GM19351 (cell line): ENCODE measurements around the gene PTDSS2.
"Not testable (repeated sequence)": the region's sequence is repeated elsewhere in the genome, so short reads cannot be mapped to it uniquely, and the experiment has no call there.

Experiments
- ATAC-seq: cut with Tn5 transposase; IDR thresholded peaks from one replicate; pipeline ENCODE4 v1.9.1; 2021; ENCODE audit warnings: mild to moderate bottlenecking, moderate library complexity; ENCODE audit not compliant: unreplicated experiment

PTDSS2 gene

DNA sequence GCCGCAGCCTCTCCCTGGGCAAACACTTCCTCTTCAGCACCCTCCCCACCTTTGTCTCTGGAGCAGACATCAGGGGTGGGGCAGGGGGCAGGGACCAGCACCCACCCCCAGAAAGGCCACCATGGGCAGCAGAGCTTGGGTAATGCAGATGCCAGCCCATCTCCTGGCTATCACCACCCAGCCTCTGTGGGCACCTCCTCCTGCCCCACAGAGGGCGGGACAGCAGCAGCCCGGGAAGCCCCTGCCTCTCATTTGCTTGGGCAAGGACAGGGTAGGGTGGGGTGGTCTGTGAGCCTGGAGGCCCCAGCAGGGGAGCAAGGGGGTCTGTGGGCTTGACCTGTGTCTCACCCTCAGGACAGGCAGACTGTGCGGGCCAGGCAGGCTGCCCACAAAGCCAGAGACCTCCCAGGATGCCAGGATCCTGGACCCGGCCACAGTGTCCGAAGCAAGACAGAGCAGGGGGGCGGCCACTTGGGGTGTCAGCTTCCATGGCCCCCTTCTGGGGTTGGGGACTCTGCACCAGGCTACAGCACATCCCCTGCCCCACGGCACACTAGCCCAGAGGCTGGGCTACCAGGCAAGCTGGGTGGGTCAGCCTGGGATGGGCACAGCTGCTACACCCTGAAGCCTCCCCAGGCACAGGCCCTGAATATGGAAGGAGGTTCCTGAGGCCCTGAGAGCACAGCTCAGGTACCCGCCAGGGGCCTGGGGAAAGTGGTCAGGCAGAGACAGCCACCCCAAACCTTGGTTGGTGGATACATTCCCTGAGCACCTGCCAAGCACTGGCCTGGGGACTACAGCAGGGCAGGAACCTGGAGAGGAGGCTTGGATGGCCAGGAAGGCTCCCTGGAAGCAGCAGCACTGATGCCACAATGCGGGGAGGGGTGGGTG, 52.5 kb downstream of the PTDSS2 start:
- no peak for ATAC-seq

DNA sequence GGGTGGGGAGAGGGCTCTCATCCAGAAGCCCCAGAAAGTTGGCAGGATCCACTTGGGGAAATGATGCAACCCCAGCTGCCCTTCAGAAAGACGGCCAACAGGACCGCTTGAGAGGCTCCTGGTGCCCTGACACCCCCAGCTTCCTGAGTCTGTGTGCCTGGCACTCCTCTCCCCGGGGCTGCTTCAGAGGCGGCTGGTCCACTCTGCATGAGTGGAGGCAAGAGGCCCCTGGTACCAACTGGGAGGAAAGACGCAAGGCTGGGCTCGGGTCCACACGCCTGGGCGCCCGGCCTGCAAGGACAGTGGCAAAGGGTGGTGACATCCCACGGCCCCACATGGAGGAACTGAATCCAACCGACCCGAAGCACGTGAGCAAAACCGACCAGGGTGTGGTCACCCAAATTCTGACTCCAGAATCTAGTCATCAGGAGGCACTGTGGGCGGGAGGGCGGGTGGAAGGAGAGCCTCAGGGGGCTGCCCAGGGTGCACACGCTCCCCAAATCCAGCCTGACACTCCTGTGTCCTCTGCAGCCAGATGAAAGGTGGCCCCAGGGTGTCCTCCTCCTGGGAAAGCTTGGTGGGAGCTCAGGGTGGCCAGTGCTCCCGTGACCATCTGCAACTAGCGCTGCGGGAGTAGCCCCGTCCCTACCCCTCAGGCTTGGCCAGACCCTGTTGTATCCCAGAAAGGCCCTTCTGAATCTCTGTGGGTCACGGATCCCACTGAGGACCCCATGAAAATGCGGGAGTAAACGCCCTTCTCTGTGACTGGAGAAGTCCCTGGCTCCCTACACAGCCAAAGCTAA, 53.3 kb downstream of the PTDSS2 start:
- peak; percentile 25 for ATAC-seq

DNA sequence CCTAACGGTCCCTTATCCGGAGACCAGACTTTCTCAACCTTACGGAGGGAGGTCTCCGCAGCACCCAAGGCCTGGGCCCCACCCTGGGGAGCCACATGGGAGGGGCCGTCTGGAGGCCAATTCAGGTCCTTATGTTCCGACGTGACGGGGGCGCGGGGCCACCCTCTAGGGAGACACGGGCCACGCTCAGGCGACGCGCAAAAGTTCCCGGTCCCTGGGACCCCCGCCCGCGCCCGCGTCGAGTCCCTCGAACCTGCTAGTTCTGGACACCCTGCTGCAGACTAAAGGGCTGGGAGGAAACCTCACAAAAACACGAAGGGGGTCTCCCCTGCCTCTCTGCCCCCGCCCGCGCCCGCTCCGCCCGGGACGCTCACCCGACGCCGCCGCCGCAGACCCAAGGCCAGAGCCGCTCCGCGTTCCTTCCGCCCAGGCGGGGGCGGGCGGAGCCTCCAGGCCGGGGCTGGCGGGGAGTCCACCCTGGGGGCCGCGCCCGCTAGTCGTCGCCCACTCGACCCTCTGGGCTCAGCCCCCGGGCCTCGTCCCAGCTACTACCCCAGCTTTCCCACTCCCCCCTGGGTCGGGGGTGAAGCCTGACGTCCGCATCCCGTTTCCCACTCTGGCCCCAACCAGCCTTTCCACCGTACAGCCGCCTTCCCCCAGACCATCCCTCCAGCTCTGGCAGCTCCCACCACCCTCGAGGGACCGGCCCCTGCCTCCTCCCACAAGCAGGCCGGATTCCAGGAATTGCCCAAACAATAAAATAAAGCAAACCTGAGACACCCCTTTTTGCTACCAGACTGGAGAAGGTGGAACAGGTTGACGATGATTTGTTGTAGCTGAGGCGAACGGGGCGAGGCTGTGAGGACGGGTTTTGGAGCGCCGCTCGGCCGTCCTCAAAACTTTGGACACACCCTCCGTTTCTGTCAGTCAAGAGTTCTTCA, 54.2 kb downstream of the PTDSS2 start:
- ATAC-seq = no peak

DNA sequence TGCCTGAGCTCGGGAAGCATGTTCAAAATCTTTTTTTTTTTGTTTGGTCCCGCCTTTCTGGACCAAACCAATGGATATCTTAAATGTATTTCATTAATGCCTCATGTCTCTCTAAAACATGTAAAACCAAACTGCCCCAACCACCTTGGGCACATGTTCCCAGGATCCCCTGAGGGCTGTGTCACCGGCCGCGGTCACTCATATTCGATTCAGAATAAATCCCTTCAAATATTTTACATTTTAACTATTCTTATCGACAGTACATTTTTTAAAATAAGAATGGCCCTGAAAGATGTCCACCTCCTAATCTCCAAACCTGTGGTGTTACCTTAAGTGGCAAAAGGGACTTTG, 54.9 kb downstream of the PTDSS2 start:
- no peak for ATAC-seq

DNA sequence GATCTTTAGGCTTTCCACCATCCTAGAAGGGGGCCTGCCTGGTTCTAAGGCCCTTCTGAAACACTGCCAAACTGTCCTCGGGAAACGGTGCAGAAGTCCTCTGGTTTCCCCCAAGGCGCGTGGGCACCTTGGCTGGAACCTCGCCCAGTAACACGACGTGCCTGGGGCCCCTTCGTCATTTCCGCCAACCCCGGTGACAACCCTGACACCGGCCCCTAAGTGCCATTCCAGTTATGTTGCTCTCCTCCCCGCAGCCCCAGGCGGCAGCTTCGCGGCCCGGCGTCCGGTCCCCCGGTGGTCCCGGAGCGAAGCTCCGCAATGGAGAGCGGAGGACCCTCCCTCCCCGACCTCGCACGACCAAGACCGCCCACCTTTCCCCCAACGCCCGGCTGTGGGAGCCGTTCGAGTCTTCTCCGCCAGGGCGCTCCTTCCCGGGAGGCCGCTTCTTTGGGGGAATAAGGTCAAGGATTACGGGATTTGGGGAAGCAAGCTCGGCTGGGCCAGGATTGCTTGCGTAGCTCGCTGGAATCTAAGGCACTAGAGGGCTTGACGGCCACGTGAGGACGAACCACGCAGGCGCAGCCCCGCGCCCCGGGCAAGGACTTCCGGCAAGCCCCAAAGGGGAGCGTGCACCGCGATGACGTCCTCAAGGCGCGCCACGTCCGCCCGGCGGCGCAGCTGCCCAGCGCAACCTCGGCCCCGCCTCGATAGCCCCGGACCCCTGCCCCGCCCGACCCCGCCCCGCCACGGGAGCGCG, 56.3 kb downstream of the PTDSS2 start:
- peak; percentile 67 for ATAC-seq

DNA sequence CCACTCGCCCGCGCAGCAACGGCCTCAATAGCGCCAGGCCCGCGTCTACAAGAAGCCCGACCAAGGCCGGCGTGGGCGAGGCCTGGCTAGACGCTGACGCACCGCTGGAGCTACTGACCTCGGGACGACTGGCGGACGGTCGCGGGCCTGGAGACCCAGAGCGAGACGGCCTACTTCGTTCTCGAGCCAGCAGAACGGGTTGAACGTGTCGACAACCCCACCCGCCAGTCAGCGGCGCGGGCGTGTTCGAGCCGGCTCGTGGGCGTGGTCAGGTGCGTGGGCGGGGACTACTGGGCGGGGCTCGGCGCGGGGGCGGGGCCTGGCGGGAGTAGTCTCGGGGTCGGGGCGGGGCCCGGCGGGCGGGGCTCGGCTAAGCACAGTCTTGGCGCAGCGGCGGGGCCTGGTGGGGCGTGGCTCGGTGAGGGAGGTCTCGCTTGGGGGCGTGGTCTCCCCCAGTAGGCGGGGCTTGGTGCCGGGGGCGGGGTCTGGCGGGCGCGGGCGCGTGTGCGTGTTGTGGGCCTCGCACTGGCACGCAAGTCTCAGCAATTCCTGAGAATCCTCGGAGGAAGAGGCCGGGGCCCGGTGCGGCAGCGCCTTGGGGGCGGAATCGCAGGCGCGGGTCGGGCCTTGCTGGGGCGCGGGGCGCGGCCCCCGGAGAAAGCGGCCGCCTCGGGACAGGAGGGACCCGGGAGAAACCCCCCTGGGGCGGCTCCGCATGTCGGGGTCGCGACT, 57.1 kb downstream of the PTDSS2 start, which contains the start of gene RNH1:
TSS of gene RNH1 (minus strand) at position 248 of the 732 bp plus-strand sequence. CDS start 5,080 bp downstream, outside the sequence.
- peak; percentile 43 for ATAC-seq

DNA sequence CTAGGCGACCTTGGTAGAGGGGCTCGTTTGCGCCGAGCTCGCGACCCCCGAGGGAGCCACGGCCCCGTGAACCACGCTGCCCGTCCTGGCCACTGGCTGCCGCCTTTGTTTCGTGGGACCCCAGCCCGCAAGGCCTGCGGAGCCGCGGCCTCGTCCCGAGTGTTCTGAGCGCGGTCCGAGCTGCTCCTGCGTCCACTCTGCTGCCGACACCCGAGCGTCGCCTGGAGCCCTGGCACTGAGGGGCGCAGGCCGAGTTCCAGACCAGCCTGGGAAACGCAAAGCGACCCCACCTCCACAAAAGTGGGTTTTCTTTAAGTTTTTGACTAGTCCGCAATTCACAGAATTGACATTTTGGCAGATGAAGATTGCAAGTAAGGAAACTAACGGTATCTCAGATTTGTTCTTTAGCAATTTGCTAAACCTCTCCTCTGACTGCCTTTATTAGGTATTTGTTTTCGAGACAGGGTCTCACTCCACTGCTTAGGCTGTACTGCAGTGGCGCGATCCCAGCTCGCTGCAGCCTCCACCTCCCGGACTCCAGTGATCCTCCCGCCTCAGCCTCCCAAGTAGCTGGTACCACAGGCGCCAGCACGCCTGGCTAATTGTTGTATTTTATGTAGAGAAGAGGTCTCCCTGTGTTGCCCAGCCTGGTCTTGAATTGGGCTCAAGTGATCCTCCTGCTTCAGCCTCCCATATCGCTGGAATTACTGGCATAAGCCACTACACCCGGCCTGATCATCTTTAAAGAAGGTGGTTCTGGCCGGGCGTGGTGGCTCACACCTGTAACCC, 57.8 kb downstream of the PTDSS2 start:
- no peak for ATAC-seq

DNA sequence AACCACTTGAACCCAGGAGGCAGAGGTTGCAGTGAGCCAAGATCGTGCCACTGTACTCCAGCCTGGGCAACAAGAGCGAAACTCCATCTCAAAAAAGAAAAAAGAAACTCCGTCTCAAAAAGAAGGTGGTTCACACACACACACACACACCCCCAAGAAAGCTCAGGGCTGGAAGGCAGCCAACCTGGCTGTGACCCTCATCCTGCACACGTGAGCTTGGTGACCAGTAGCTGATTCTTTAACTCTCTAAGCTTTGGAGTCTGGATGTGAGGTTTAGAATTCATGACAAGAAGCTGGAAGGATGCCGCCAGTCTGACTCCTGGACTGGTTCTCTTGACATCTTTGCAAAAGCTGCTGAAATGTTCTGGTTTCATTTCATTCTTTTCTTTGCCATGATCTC, 58.9 kb downstream of the PTDSS2 start:
- ATAC-seq = no peak

DNA sequence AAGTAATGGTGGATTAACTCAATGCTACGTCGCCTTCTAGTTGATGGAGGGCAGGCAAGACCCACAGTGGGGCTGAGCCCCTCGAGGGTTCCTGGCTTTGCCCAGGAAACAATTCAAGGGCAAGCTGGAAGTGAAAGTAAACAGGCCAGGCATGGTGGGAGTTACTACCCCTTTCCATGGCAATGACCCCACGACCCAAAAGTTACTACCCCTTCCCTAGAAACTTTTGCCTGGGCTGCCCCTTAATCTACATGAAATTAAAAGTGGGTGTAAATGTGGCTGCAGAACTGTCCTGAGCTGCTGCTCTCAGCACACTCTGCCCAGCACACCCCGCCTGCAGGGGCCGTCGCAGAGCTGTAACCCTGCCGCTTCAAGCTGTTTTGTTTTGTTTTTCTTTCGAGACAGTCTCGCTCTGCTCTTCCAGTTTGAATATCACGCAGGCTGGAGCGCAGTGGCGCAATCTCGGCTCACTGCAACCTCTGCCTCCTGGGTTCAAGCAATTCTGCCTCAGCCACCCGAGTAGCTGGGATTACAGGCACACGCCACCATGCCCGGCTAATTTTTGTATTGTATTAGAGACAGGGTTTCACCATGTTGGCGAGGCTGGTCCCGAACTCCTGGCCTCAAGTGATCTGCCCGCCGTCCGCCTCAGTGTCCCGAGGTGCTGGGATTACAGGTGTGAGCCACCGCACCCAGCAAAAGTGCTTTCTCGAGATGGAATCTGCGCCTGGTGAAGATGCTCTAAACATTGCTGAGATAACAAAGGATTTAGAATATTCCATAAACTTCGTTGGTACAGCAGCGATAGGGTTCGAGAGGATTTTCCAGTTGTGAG, 62.9 kb downstream of the PTDSS2 start:
- no peak for ATAC-seq

DNA sequence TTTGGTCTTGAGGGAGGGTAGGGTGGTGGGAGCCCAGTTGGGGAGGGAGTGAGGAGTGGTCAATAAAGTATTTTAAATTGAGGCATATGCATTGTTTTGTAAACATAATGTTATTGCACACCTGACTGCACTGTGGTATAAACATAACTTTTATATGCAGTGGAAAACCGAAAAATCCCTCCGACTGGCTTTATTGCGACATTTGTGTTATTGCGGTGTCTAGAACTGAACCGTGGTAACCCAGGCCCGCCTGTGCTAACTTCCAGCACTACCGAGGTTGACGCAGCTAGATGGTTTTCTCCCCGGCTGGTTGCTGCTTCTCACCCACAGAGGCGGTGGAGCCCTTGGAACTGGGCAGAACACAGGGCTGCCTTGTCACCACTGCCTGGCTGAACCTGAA, 64.5 kb downstream of the PTDSS2 start:
- no peak for ATAC-seq

DNA sequence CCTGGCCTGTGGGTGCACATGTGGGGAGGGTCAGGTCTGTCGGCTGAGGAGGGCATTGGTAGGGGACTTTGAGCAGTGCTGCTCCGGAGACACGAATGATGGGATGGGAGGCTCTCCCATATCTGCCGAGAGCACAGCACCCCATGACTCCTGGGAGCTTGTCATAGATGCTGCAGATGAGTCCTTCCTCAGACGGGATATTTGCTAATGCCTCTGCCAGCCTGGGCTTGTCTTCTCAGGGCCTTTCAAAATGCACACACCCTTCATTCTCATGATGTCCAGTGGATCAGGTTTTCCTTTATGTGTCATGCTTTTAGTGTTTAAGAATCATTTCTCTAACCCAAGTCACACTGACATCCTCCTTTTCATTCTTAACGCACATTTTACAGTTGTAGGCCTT, 65.1 kb downstream of the PTDSS2 start:
- no peak for ATAC-seq

DNA sequence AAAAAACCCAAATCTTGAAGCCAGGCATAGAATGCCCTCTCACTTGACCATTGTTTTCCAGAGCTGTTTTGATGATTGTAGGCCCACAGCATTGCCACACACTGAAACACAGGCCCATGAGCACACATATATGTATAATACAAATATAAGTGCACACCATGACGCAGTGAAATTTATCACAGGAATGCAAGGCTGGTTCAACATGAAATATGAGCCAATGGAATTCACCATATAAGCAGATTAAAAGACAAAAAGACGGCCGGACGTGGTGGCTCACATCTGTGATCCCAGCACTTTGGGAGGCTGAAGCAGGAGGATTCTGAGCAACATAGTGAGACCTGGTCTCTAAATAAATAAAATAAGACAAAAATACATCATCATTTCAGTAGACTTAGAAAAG, 66.3 kb downstream of the PTDSS2 start:
- ATAC-seq = no peak

DNA sequence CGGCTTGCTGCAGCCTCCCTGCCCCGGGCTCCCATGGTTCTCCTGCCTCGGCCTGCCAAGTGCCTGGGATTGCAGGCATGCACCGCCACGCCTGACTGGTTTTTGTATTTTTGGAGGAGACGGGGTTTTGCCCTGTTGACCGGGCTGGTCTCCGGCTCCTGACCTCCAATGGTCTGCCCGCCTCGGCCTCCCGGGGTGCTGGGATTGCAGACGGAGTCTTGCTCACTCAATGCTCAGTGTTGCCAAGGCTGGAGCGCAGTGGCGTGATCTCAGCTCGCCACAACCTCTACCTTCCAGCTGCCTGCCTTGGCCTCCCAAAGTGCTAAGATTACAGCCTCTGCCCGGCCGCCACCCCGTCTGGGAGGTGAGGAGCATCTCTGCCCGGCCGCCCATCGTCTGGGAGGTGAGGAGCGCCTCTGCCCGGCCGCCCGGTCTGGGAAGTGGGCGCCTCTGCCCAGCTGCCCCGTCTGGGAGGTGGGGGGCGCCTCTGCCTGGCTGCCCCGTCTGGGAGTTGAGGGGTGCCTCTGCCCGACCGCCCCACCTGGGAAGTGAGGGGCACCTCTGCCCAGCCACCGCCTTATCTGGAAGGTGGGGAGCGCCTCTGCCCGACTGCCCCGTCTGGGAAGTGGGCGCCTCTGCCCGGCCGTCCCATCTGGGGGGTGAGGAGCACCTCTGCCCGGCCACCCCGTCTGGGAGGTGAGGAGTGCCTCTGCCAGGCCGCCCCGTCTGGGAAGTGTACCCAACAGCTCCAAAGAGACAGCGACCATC, 67.0 kb downstream of the PTDSS2 start:
- not testable (repeated sequence) for ATAC-seq

DNA sequence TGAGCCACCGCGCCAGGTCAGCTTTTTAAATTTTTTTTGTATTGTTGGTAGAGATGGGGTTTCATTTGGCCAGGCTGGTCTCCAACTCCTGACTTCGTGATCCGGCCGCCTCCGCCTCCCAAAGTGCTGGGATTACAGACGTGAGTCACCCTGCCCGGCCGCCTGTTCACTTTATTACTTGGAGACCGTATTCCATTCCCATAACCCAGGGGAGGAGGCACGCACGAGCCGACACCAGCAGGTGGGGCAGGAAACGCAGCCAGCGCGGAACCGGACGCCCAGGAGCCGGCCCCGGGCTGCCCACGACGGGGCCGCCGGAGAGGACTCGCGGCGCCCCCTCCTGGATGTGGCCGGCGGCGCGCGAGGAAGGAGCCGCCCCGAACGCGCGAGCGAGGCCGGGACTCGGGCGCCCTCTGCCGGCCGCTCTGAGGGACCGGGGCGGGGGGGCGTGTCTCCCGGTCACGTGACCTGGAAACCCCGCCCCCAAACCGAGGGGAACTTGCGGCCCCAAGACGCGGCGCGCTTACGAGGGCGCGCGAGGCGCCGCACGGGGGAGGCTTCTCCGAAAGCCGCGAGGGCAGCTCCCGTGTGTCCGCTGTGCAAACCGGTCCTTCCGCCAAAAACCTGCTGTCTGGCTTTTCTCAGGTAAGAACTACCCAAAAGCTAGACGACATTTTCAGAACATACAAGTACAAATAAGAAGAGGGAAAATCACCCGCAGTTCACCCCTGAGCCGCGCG, 68.6 kb downstream of the PTDSS2 start:
- peak; percentile 80 for ATAC-seq

DNA sequence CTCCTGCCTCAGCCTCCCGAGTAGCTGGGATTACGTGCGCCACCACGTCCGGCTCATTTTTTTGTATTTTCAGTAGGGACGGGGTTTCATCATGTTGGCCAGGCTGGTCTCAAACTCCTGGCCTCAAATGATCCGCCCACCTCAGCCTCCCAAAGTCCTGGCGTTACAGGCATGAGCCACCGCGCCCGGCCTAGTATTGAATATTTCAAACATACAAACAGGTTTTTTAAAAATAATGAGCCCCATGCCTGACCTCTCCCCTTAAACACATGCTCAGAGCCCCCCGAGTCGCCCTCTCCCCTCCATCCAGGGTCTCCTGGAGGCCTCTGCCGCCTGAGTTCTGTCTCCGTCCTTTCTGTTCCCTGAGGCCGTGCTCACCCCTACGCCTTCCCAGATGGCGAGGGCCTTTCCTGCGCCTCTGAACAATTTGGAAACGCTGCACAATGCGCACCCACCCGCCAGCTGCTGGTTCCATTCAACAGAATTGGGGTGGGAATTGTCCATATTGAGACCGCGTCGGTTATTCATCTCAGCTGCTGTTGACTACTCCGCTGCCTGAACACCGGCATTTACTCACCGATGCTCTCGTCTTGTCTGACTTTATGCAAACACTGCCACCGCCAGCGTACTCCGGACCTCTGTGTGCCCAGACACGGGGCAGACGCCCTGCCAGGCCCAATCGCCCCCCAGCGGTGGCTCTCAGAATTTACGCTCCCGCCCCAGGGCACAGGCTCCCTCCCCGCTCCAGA, 70.5 kb downstream of the PTDSS2 start:
- no peak for ATAC-seq
